ENCODE measurements around the gene PID1. TPM values are rescaled to one million over a fixed set of nuclear protein-coding genes. Genes with fewer than 3 reads are reported as not detected.

PID1 gene
- polyA plus RNA-seq, 1 of the 3 experiments (the other 2 are of a cell fraction), result 0.16 TPM

DNA sequence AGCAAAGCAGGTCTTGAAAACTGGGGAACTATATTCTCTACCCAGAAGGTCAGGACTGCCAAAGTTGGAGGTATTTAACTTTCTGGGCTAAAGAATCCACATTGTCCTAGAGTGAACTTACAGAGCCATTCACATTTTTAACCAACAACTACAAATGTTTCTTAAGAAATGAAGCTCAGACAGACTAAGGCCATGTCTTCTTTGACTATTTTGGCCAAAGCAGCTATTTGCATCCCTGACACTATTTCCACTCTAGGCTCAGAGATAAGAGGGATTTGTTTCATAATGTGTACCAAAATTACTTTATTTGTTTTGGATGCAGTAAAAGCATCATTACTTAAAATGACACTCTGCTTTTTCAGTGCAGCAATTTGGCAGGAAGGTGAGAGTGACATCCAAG is 18.1 kb downstream of the PID1 start:
- Histone ChIP-seq H3K27ac (ENCODE audit: low read depth in 2 of 2, low read length in 1 of 2) (no peak overlapping the region), H2AFZ (ENCODE audit: low read depth) (no peak overlapping the region), H3K9ac (no peak overlapping the region), H4K20me1 (ENCODE audit: insufficient read depth) (no peaks in the 10 kb centered on the region), H3K4me2 (no peak overlapping the region), H3K4me3 (ENCODE audit: low read depth in 2 of 2, low read length in 1 of 2) (no peak overlapping the region), H3K36me3 (replicated peaks in 1 of 2; ENCODE audit: control insufficient read depth in 1 of 2, insufficient read depth in 2 of 2, low read length in 1 of 2) (no peaks in the 10 kb centered on the region), H3K9me3 (no peaks in the 10 kb centered on the region), H3F3A (replicated peaks; ENCODE audit: insufficient read depth) (no peaks in the 10 kb centered on the region), H3K9me2 (no peaks in the 10 kb centered on the region), H3K4me1 (ENCODE audit: control insufficient read depth in 1 of 2, insufficient read depth in 2 of 2, low read depth in 1 of 2, low read length in 1 of 2) (no peaks in the 10 kb centered on the region), H3K27me3 (ENCODE audit: insufficient read depth) (no peaks in the 10 kb centered on the region), H3K79me2 (ENCODE audit: insufficient read depth) (no peaks in the 10 kb centered on the region)
- POLR2A ChIA-PET, result no interaction called here
- DNase-seq, result no peak
- CTCF ChIA-PET, result interaction anchor here (1.2 kb wide), 1 partner anchor 11 kb away, joined by 3 read pairs; no protein-coding TSS in a partner anchor
- TF ChIP-seq FOXM1 (IDR thresholded peaks at IDR 0.05; ENCODE audit: low read depth) (no peak), POLR2AphosphoS5 (IDR thresholded peaks at IDR 0.05; ENCODE audit: low read depth, low read length) (no peak), NRF1 (IDR thresholded peaks at IDR 0.05; ENCODE audit: low read depth, low read length) (no peak), TAF1 (IDR thresholded peaks at IDR 0.05; ENCODE audit: borderline replicate concordance, low read depth, low read length) (no peak), ZBTB33 (IDR thresholded peaks at IDR 0.05; ENCODE audit: borderline replicate concordance, low read depth) (no peak), FOXJ3 (CRISPR knock-in tag; IDR thresholded peaks at IDR 0.05) (no peak), SMC3 (IDR thresholded peaks at IDR 0.05; ENCODE audit: low read depth, low read length) (no peak), RFX5 (IDR thresholded peaks at IDR 0.05; ENCODE audit: low read length) (no peak), RXRA (IDR thresholded peaks at IDR 0.05; ENCODE audit: borderline replicate concordance, low read depth) (no peak), GATA2 (CRISPR knock-in tag; IDR thresholded peaks at IDR 0.05) (no peak), GABPA (IDR thresholded peaks at IDR 0.05; ENCODE audit: low read depth) (no peak), RCOR1 (IDR thresholded peaks at IDR 0.05; ENCODE audit: low read length) (no peak)

GRCh38 chr2:229252280-229252679 is 18.8 kb downstream of the PID1 start:
- POLR2A ChIA-PET, result no interaction called here
- Histone ChIP-seq H3K79me2 (ENCODE audit: insufficient read depth) (no peaks in the 10 kb centered on the region), H3K4me1 (ENCODE audit: control insufficient read depth in 1 of 2, insufficient read depth in 2 of 2, low read depth in 1 of 2, low read length in 1 of 2) (no peaks in the 10 kb centered on the region), H3F3A (replicated peaks; ENCODE audit: insufficient read depth) (no peaks in the 10 kb centered on the region), H3K4me3 (ENCODE audit: low read depth in 2 of 2, low read length in 1 of 2) (no peak overlapping the region), H3K4me2 (no peak overlapping the region), H3K9ac (no peak overlapping the region), H3K9me2 (no peaks in the 10 kb centered on the region), H3K36me3 (replicated peaks in 1 of 2; ENCODE audit: control insufficient read depth in 1 of 2, insufficient read depth in 2 of 2, low read length in 1 of 2) (no peaks in the 10 kb centered on the region), H3K9me3 (no peaks in the 10 kb centered on the region), H3K27me3 (ENCODE audit: insufficient read depth) (no peaks in the 10 kb centered on the region), H4K20me1 (ENCODE audit: insufficient read depth) (no peaks in the 10 kb centered on the region), H3K27ac (ENCODE audit: low read depth in 2 of 2, low read length in 1 of 2) (no peak overlapping the region), H2AFZ (ENCODE audit: low read depth) (no peak overlapping the region)
- DNase-seq, result no peak
- TF ChIP-seq NRF1 (IDR thresholded peaks at IDR 0.05; ENCODE audit: low read depth, low read length), result no peak
- TF ChIP-seq SIN3A (IDR thresholded peaks at IDR 0.05; ENCODE audit: borderline replicate concordance, low read depth, low read length), result no peak
- TF ChIP-seq, protein P1, sequence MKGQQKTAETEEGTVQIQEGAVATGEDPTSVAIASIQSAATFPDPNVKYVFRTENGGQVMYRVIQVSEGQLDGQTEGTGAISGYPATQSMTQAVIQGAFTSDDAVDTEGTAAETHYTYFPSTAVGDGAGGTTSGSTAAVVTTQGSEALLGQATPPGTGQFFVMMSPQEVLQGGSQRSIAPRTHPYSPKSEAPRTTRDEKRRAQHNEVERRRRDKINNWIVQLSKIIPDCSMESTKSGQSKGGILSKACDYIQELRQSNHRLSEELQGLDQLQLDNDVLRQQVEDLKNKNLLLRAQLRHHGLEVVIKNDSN (IDR thresholded peaks at IDR 0.05; ENCODE audit: borderline replicate concordance, low read depth), result no peak
- no peak for TF ChIP-seq FOXM1 (IDR thresholded peaks at IDR 0.05; ENCODE audit: low read depth)
- no peak for TF ChIP-seq USF2 (IDR thresholded peaks at IDR 0.05; ENCODE audit: borderline replicate concordance, low read depth, low read length)
- no peak for TF ChIP-seq TEAD4 (IDR thresholded peaks at IDR 0.05; ENCODE audit: borderline replicate concordance, insufficient read depth)
- TF ChIP-seq FOXJ3 (CRISPR knock-in tag; IDR thresholded peaks at IDR 0.05), result no peak
- no peak for TF ChIP-seq PBX3 (IDR thresholded peaks at IDR 0.05)
- no peak for TF ChIP-seq JUND (IDR thresholded peaks at IDR 0.05)
- no peak for TF ChIP-seq EZH2phosphoT487 (IDR thresholded peaks at IDR 0.05; ENCODE audit: borderline replicate concordance, low read depth)
- TF ChIP-seq POLR2AphosphoS5 (IDR thresholded peaks at IDR 0.05; ENCODE audit: low read depth, low read length), result no peak
- TF ChIP-seq TCF12 (IDR thresholded peaks at IDR 0.05), result no peak
- no peak for TF ChIP-seq YY1 (IDR thresholded peaks at IDR 0.05; ENCODE audit: low read depth)
- TF ChIP-seq RCOR1 (IDR thresholded peaks at IDR 0.05; ENCODE audit: low read length), result no peak
- 13% methylated on average over 1 of the region's 1 CpG for WGBS (ENCODE audit: low lambda C conversion rate)
- CTCF ChIA-PET, result interaction anchor here (1.2 kb wide), 1 partner anchor 10 kb away, joined by 3 read pairs; no protein-coding TSS in a partner anchor
